ENCODE results near the gene MAS1.

DNA sequence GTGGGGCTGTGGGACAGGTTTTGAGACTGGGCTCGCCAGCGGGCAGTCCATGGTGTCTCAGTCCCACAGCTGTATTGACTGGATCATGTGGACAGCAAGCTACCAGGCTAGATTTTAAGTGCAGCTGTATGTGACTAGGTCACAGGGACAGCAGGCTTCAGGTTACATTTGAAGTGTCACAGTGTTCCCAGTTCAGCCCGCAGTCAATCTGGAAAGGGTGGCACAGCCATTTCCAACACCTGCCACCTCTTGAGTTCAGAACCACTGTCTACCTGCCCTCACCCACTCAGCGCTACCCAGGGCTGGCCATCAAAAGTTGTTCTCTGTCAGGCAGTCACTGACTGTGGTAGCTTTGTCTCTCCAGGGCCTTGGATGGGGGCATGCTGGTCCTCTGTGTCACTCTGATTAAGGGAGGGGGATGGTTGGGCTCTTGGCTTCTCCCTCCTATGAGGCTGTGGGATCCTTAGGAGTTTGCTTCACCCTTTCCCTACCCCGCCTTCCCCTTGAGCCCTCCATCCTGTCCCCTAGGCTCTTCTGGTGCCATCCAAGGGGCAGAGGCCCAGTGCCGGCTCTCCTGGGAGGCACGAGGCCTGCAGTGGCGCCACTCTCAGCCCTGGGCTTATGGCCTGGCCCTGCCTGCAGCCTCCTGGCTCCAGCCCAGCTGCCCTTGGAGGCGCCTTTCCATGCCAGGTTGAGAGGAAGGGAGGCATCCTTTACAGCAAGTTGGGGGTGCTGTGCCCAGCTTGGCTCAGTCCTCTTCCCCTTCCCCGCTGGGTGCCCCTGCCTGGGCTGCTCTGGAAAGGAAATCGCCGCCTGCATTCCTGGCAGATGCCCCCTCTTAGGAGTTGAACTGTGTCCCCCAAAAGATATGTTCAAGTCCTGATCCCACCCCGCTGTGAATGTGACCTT is 45.8 kb upstream of the MAS1 start:
- no peak for TF ChIP-seq SIN3A (IDR thresholded peaks at IDR 0.05; ENCODE audit: borderline replicate concordance, low read depth, low read length)
- TF ChIP-seq TAF1 (IDR thresholded peaks at IDR 0.05; ENCODE audit: borderline replicate concordance, low read depth, low read length), result no peak
- TF ChIP-seq, protein P1, sequence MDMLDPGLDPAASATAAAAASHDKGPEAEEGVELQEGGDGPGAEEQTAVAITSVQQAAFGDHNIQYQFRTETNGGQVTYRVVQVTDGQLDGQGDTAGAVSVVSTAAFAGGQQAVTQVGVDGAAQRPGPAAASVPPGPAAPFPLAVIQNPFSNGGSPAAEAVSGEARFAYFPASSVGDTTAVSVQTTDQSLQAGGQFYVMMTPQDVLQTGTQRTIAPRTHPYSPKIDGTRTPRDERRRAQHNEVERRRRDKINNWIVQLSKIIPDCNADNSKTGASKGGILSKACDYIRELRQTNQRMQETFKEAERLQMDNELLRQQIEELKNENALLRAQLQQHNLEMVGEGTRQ (IDR thresholded peaks at IDR 0.05; ENCODE audit: borderline replicate concordance, low read depth, low read length), result no peak
- TF ChIP-seq, protein P2, sequence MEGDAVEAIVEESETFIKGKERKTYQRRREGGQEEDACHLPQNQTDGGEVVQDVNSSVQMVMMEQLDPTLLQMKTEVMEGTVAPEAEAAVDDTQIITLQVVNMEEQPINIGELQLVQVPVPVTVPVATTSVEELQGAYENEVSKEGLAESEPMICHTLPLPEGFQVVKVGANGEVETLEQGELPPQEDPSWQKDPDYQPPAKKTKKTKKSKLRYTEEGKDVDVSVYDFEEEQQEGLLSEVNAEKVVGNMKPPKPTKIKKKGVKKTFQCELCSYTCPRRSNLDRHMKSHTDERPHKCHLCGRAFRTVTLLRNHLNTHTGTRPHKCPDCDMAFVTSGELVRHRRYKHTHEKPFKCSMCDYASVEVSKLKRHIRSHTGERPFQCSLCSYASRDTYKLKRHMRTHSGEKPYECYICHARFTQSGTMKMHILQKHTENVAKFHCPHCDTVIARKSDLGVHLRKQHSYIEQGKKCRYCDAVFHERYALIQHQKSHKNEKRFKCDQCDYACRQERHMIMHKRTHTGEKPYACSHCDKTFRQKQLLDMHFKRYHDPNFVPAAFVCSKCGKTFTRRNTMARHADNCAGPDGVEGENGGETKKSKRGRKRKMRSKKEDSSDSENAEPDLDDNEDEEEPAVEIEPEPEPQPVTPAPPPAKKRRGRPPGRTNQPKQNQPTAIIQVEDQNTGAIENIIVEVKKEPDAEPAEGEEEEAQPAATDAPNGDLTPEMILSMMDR (IDR thresholded peaks at IDR 0.05), result no peak
- TF ChIP-seq RAD21 (IDR thresholded peaks at IDR 0.05; ENCODE audit: low read length), result no peak
- no peak for TF ChIP-seq EP300 (IDR thresholded peaks at IDR 0.05; ENCODE audit: borderline replicate concordance in 1 of 2, low read depth in 1 of 2, low read length in 1 of 2)
- TF ChIP-seq POLR2AphosphoS5 (IDR thresholded peaks at IDR 0.05; ENCODE audit: low read depth, low read length), result no peak
- TF ChIP-seq MXI1 (IDR thresholded peaks at IDR 0.05; ENCODE audit: low read depth, low read length), result no peak
- TF ChIP-seq, protein P3, sequence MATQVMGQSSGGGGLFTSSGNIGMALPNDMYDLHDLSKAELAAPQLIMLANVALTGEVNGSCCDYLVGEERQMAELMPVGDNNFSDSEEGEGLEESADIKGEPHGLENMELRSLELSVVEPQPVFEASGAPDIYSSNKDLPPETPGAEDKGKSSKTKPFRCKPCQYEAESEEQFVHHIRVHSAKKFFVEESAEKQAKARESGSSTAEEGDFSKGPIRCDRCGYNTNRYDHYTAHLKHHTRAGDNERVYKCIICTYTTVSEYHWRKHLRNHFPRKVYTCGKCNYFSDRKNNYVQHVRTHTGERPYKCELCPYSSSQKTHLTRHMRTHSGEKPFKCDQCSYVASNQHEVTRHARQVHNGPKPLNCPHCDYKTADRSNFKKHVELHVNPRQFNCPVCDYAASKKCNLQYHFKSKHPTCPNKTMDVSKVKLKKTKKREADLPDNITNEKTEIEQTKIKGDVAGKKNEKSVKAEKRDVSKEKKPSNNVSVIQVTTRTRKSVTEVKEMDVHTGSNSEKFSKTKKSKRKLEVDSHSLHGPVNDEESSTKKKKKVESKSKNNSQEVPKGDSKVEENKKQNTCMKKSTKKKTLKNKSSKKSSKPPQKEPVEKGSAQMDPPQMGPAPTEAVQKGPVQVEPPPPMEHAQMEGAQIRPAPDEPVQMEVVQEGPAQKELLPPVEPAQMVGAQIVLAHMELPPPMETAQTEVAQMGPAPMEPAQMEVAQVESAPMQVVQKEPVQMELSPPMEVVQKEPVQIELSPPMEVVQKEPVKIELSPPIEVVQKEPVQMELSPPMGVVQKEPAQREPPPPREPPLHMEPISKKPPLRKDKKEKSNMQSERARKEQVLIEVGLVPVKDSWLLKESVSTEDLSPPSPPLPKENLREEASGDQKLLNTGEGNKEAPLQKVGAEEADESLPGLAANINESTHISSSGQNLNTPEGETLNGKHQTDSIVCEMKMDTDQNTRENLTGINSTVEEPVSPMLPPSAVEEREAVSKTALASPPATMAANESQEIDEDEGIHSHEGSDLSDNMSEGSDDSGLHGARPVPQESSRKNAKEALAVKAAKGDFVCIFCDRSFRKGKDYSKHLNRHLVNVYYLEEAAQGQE (IDR thresholded peaks at IDR 0.05; ENCODE audit: low read depth, low read length), result no peak
- no peak for TF ChIP-seq RFX5 (IDR thresholded peaks at IDR 0.05; ENCODE audit: low read length)
- TF ChIP-seq, protein P4, sequence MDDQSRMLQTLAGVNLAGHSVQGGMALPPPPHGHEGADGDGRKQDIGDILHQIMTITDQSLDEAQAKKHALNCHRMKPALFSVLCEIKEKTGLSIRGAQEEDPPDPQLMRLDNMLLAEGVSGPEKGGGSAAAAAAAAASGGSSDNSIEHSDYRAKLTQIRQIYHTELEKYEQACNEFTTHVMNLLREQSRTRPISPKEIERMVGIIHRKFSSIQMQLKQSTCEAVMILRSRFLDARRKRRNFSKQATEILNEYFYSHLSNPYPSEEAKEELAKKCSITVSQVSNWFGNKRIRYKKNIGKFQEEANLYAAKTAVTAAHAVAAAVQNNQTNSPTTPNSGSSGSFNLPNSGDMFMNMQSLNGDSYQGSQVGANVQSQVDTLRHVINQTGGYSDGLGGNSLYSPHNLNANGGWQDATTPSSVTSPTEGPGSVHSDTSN (IDR thresholded peaks at IDR 0.05), result no peak
- no peak for TF ChIP-seq GABPA (IDR thresholded peaks at IDR 0.05; ENCODE audit: low read depth)
